H1 (cell line): ENCODE data around the gene SH2B2. TPM values are rescaled to one million over a fixed set of nuclear protein-coding genes. Genes with fewer than 3 reads are reported as not detected.
A peak's percentile ranks its signal among the peaks of the same experiment; 100 is the strongest.

Source experiments
- CTBP2 ChIP-seq: IDR thresholded peaks from 2 replicates; pipeline ENCODE4 v1.7.0; 2011; ENCODE audit warnings: borderline replicate concordance, mild to moderate bottlenecking, moderate library complexity, mixed read lengths, low read length; ENCODE audit not compliant: insufficient read depth, insufficient read length
- EP300 ChIP-seq, 2 experiments: IDR thresholded peaks; 1 replicate in 1 of 2; 2 replicates in 1 of 2; pipeline ENCODE4 v1.6.1; 2011 to 2012; ENCODE audit warnings: low read depth in 2 of 2, low read length in 2 of 2, mild to moderate bottlenecking in 2 of 2, borderline replicate concordance in 1 of 2, inconsistent platforms in 1 of 2, moderate library complexity in 1 of 2
- FOSL1 ChIP-seq: IDR thresholded peaks from 2 replicates; pipeline ENCODE4 v1.6.1; 2011; ENCODE audit warnings: mild to moderate bottlenecking, low read depth, low read length, moderate library complexity; ENCODE audit not compliant: insufficient read depth
- GABPA ChIP-seq: IDR thresholded peaks from 2 replicates; pipeline ENCODE4 v1.6.1; 2011; ENCODE audit warnings: mild to moderate bottlenecking, low read length, moderate library complexity, borderline replicate concordance; ENCODE audit not compliant: insufficient read depth
- NRF1 ChIP-seq: IDR thresholded peaks from 2 replicates; pipeline ENCODE4 v1.6.1; 2011; ENCODE audit warnings: mild to moderate bottlenecking, low read depth, low read length, improper control_type of control experiment
- RFX5 ChIP-seq: IDR thresholded peaks from 2 replicates; pipeline ENCODE4 v1.6.1; 2011; ENCODE audit warnings: low read depth, low read length, improper control_type of control experiment, borderline replicate concordance
- SIN3A ChIP-seq, 2 experiments: IDR thresholded peaks in 1 of 2; conservative IDR thresholded peaks in 1 of 2; 2 replicates each; pipeline ENCODE4 v1.6.1; 2011 to 2012; ENCODE audit warnings: low read length in 2 of 2, improper control_type of control experiment in 1 of 2, low read depth in 1 of 2, mild to moderate bottlenecking in 1 of 2
- polyA plus RNA-seq, 7 experiments: library from polyadenylated mRNA; depleted of rRNA in 3 of 7; stranded (reverse) in 5 of 7; unstranded in 2 of 7; fragments of >200 nt in 5 of 7; fragments of 200-250 nt in 2 of 7; gene quantifications; 1 replicate in 5 of 7; 2 replicates in 1 of 7; 4 replicates in 1 of 7; pipeline versions ENCODE4 v1.2.1 to v1.2.3, GENCODE V29; 2011 to 2013; ENCODE audit warnings: missing spikeins in 2 of 7, mixed read lengths in 2 of 7
- total RNA-seq: library from RNA; stranded (reverse); fragmentation: NEBNext Ultra II Directional; extraction: Animal tissue kit (Norgen Biotek cat#: 25700); gene quantifications from 2 replicates; pipeline ENCODE4 v1.2.1, GENCODE V29; 2021
- TF ChIP-seq, protein P1 (sequence below): fragments of 300-600 bp; sonication (generic); IDR thresholded peaks from 2 replicates; pipeline ENCODE4 v1.7.1; 2012; ENCODE audit warnings: low read length, moderate library complexity, mild to moderate bottlenecking, inconsistent platforms; ENCODE audit not compliant: insufficient replicate concordance

SH2B2 gene
- total and polyA plus RNA-seq, 2 of the 8 experiments (the other 6 are each of a cell fraction or from before 2014, with no cell fraction given) = 11.5 to 18.7 TPM

DNA sequence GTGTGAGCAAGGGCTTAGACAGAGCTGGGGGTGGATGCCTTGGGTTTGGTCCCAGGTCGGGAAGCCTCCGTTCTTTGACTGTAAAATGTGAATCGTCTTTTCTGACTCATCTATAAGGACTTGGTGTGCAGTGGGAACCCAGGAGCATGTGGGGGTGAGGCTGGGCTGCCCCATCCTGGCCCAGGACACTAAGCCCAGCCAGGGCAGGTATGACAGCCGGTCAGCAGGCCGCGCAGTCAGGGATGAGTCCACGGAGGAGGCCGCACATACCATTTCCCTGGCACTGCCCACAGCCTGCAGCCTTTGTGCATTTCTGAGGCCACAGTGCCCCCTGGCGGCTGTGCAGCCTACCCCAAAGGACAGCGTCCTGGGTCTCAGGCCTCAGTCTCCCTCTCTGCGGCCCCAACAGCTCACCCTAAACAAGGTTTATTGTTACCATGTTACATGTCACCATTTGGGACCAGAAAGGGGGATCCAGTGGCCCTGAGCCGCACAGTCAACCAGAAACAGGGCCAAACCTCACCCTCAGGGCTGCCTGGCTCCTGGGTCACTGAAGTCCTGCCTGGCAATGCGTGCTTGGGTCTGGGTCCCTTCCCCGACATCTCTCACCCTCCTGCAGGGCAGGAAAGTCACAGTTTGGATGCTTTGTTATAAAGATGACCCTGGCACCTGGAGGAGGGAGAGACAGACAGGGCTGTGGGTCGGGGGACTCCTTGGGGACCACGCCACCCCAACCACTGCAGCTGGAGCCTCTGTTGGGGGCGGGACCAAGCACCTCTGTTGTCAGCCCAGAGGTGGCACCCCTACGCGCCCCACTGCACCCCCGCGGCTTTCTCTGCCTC, 14.4 kb upstream of the SH2B2 start (continued):
- no peak for TF ChIP-seq FOSL1
- TF ChIP-seq EP300 (IDR thresholded peaks at IDR 0.05; ENCODE audit: borderline replicate concordance in 1 of 2, low read depth in 2 of 2, low read length in 2 of 2) = no peak
- peak; percentile 79; the same call in 1 of the 2 replicates for TF ChIP-seq GABPA
- TF ChIP-seq NRF1 = no peak
- TF ChIP-seq RFX5 = no peak
- TF ChIP-seq SIN3A (conservative IDR thresholded peaks at IDR 0.05 in 1 of 2, IDR thresholded peaks at IDR 0.05 in 1 of 2; ENCODE audit: low read depth in 1 of 2, low read length in 2 of 2) = no peak
- TF ChIP-seq, protein P1, sequence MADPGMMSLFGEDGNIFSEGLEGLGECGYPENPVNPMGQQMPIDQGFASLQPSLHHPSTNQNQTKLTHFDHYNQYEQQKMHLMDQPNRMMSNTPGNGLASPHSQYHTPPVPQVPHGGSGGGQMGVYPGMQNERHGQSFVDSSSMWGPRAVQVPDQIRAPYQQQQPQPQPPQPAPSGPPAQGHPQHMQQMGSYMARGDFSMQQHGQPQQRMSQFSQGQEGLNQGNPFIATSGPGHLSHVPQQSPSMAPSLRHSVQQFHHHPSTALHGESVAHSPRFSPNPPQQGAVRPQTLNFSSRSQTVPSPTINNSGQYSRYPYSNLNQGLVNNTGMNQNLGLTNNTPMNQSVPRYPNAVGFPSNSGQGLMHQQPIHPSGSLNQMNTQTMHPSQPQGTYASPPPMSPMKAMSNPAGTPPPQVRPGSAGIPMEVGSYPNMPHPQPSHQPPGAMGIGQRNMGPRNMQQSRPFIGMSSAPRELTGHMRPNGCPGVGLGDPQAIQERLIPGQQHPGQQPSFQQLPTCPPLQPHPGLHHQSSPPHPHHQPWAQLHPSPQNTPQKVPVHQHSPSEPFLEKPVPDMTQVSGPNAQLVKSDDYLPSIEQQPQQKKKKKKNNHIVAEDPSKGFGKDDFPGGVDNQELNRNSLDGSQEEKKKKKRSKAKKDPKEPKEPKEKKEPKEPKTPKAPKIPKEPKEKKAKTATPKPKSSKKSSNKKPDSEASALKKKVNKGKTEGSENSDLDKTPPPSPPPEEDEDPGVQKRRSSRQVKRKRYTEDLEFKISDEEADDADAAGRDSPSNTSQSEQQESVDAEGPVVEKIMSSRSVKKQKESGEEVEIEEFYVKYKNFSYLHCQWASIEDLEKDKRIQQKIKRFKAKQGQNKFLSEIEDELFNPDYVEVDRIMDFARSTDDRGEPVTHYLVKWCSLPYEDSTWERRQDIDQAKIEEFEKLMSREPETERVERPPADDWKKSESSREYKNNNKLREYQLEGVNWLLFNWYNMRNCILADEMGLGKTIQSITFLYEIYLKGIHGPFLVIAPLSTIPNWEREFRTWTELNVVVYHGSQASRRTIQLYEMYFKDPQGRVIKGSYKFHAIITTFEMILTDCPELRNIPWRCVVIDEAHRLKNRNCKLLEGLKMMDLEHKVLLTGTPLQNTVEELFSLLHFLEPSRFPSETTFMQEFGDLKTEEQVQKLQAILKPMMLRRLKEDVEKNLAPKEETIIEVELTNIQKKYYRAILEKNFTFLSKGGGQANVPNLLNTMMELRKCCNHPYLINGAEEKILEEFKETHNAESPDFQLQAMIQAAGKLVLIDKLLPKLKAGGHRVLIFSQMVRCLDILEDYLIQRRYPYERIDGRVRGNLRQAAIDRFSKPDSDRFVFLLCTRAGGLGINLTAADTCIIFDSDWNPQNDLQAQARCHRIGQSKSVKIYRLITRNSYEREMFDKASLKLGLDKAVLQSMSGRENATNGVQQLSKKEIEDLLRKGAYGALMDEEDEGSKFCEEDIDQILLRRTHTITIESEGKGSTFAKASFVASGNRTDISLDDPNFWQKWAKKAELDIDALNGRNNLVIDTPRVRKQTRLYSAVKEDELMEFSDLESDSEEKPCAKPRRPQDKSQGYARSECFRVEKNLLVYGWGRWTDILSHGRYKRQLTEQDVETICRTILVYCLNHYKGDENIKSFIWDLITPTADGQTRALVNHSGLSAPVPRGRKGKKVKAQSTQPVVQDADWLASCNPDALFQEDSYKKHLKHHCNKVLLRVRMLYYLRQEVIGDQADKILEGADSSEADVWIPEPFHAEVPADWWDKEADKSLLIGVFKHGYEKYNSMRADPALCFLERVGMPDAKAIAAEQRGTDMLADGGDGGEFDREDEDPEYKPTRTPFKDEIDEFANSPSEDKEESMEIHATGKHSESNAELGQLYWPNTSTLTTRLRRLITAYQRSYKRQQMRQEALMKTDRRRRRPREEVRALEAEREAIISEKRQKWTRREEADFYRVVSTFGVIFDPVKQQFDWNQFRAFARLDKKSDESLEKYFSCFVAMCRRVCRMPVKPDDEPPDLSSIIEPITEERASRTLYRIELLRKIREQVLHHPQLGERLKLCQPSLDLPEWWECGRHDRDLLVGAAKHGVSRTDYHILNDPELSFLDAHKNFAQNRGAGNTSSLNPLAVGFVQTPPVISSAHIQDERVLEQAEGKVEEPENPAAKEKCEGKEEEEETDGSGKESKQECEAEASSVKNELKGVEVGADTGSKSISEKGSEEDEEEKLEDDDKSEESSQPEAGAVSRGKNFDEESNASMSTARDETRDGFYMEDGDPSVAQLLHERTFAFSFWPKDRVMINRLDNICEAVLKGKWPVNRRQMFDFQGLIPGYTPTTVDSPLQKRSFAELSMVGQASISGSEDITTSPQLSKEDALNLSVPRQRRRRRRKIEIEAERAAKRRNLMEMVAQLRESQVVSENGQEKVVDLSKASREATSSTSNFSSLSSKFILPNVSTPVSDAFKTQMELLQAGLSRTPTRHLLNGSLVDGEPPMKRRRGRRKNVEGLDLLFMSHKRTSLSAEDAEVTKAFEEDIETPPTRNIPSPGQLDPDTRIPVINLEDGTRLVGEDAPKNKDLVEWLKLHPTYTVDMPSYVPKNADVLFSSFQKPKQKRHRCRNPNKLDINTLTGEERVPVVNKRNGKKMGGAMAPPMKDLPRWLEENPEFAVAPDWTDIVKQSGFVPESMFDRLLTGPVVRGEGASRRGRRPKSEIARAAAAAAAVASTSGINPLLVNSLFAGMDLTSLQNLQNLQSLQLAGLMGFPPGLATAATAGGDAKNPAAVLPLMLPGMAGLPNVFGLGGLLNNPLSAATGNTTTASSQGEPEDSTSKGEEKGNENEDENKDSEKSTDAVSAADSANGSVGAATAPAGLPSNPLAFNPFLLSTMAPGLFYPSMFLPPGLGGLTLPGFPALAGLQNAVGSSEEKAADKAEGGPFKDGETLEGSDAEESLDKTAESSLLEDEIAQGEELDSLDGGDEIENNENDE = no peak
- no peak for TF ChIP-seq CTBP2
